Osteoblast (primary cell): ENCODE measurements around the gene TNFRSF4. TPM values are rescaled to one million over a fixed set of nuclear protein-coding genes. Genes with fewer than 3 reads are reported as not detected.

Experiments
- DNase-seq: peaks from one replicate; pipeline ENCODE4 v3.0.0; 2011; ENCODE audit warnings: low spot score, mixed read lengths; ENCODE audit not compliant: insufficient read length; ENCODE audit errors: missing footprints
- H2AFZ ChIP-seq: 2 replicates; pipeline ENCODE4 v1.6.0; 2011; ENCODE audit warnings: mild to moderate bottlenecking, low read length
- H3K27ac ChIP-seq: 2 replicates; pipeline ENCODE4 v1.5.1; 2011; ENCODE audit warnings: mild to moderate bottlenecking, low read depth, low read length, moderate library complexity
- H3K27me3 ChIP-seq: 2 replicates; pipeline ENCODE4 v1.6.0; 2012; ENCODE audit warnings: mild to moderate bottlenecking, control low read depth, inconsistent platforms, low read length, moderate library complexity; ENCODE audit not compliant: insufficient read depth
- H3K36me3 ChIP-seq: 2 replicates; pipeline ENCODE4 v1.5.1; 2011; ENCODE audit warnings: mild to moderate bottlenecking, low read length, control low read depth, moderate library complexity; ENCODE audit not compliant: insufficient read depth
- H3K4me1 ChIP-seq: 2 replicates; pipeline ENCODE4 v1.5.1; 2011; ENCODE audit warnings: mild to moderate bottlenecking, low read length, control low read depth, moderate library complexity; ENCODE audit not compliant: insufficient read depth
- H3K4me2 ChIP-seq: 2 replicates; pipeline ENCODE4 v1.6.0; 2011; ENCODE audit warnings: mild to moderate bottlenecking, low read length; ENCODE audit not compliant: insufficient read depth
- H3K4me3 ChIP-seq: fragments of 200-600 bp; sonication (generic); 3 replicates; pipeline ENCODE4 v1.5.1; 2012; ENCODE audit warnings: mild to moderate bottlenecking, low read length, inconsistent platforms; ENCODE audit not compliant: insufficient read depth
- H3K79me2 ChIP-seq: 2 replicates; pipeline ENCODE4 v1.6.0; 2012; ENCODE audit warnings: mild to moderate bottlenecking, low read length, control low read depth, inconsistent platforms; ENCODE audit not compliant: insufficient read depth
- H3K9me3 ChIP-seq: 2 replicates; pipeline ENCODE4 v1.5.1; 2011; ENCODE audit warnings: low read depth, low read length, control low read depth
- H4K20me1 ChIP-seq: 2 replicates; pipeline ENCODE4 v1.6.0; 2012; ENCODE audit warnings: mild to moderate bottlenecking, low read length, control low read depth; ENCODE audit not compliant: insufficient read depth
- small RNA-seq: library from RNA; depleted of rRNA; stranded (forward); fragments of <200 nt; gene quantifications from one replicate; pipeline ENCODE3, GENCODE V24; 2012
- total RNA-seq: library from RNA; depleted of rRNA; stranded (reverse); fragments of >200 nt; gene quantifications from 2 replicates; pipeline ENCODE4 v1.2.3, GENCODE V29; 2012
- TF ChIP-seq, protein P1 (sequence below): IDR thresholded peaks from 2 replicates; pipeline ENCODE4 v1.5.1; 2011; ENCODE audit warnings: mild to moderate bottlenecking, low read depth, low read length, moderate library complexity; ENCODE audit errors: extremely low read depth

TNFRSF4 gene
- total RNA-seq, 1 donor, result under 0.01 TPM

DNA sequence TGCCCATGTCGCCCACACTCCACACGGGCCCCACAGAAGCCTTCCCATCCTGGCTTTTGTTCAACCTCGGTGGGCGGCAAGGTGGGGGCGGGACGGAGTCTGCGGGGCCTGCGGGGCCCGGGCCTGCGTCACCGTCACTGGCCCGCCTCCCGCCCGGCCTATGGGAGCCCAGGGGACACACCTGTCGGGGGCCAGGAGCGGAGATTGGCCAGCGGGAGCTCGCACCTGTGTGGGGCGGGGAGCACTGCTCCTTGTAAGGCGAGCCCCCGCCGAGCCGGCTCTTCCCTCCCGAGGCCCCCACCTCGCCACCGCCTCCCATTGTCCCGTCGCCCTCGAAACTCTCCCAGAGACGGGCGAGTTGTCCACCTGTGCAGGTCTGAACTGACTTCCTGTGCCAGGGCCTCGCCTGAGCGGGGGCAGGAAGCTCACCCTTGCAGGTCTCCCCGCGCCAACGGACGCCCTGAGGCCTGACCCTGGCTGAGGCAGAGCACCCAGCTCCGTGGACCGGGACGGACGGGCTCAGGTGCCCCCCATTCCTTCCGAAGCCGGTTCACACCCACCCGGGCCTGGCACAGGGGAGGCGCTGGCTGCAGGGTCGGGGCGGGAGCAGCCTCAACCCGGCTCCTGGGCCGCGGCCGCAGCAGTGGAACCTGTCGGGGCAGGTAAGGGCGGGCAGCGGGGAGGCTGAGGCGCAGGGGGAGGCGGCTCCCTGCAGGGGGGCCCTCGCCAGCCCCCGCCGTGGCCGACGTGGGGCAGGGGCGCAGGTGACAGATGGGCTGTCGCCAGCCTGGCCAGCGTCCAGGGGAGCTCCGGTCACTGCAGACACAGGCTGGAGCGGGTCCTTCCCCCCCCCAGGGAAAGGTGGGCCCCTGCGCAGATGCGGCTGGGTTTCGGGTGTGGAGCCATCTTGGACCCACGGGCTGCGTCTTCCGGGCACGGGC, 51.1 kb downstream of the TNFRSF4 start:
- TF ChIP-seq, protein P1, sequence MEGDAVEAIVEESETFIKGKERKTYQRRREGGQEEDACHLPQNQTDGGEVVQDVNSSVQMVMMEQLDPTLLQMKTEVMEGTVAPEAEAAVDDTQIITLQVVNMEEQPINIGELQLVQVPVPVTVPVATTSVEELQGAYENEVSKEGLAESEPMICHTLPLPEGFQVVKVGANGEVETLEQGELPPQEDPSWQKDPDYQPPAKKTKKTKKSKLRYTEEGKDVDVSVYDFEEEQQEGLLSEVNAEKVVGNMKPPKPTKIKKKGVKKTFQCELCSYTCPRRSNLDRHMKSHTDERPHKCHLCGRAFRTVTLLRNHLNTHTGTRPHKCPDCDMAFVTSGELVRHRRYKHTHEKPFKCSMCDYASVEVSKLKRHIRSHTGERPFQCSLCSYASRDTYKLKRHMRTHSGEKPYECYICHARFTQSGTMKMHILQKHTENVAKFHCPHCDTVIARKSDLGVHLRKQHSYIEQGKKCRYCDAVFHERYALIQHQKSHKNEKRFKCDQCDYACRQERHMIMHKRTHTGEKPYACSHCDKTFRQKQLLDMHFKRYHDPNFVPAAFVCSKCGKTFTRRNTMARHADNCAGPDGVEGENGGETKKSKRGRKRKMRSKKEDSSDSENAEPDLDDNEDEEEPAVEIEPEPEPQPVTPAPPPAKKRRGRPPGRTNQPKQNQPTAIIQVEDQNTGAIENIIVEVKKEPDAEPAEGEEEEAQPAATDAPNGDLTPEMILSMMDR, result no peak
- no peak overlapping the region for H3K4me3 ChIP-seq
- H3K79me2 ChIP-seq, result no peaks in the 10 kb centered on the region
- H3K36me3 ChIP-seq, result no peaks in the 10 kb centered on the region
- no peak overlapping the region for H2AFZ ChIP-seq
- no peak overlapping the region for H3K27ac ChIP-seq
- no peak for DNase-seq
- no peaks in the 10 kb centered on the region for H4K20me1 ChIP-seq
- peaks cover 4% of the 10 kb centered on the region for H3K4me1 ChIP-seq
- peaks cover 13% of the 10 kb centered on the region for H3K27me3 ChIP-seq
- H3K9me3 ChIP-seq, result no peaks in the 10 kb centered on the region
- H3K4me2 ChIP-seq, result no peak overlapping the region

DNA sequence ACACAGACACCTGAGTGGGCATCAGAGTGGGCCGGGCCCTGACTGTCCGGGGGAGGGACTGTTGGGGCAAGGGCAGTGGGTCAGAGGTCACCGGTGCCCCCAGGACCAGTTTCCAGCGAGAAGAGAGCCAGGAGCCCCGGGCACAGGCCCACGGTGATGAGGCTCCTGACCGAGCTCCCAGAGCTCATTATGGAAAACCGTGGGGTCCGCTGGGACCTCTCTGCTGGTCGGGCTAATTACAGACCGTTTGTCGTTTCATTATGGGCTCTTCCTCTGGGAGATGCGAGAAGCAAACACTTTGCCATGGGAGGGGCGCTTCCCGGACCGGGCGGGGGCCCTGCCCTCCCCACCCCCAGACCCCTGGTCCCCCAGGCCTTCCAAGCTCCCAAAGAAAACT, 52.3 kb downstream of the TNFRSF4 start:
- H3K9me3 ChIP-seq, result no peaks in the 10 kb centered on the region
- no peaks in the 10 kb centered on the region for H3K79me2 ChIP-seq
- no peak for DNase-seq
- H3K27ac ChIP-seq, result no peak overlapping the region
- TF ChIP-seq, protein P1, result no peak
- H3K27me3 ChIP-seq, result peaks cover 13% of the 10 kb centered on the region
- no peak overlapping the region for H3K4me3 ChIP-seq
- no peak overlapping the region for H2AFZ ChIP-seq
- H3K4me1 ChIP-seq, result peaks cover 8% of the 10 kb centered on the region
- no peaks in the 10 kb centered on the region for H4K20me1 ChIP-seq
- no peaks in the 10 kb centered on the region for H3K36me3 ChIP-seq
- H3K4me2 ChIP-seq, result no peak overlapping the region

Small RNA genes within 50 kb of the gene (small RNA-seq; reads per million reads assigned to genes)
- 1.3 reads per million, percentile 42 among the genes with 10 or more reads in this experiment for gene MIR200A
- 1.4 reads per million, percentile 48 among the genes with 10 or more reads in this experiment for gene MIR200B
- not detected for gene MIR429

Other genes starting within 250 kb of the TNFRSF4 start
- gene PLEKHN1, start 247.7 kb downstream of the TNFRSF4 start, total RNA-seq, result 0.36 and 0.88 TPM in 2 replicates
- not detected in 2 replicates for gene PERM1, start 232.1 kb downstream of the TNFRSF4 start, total RNA-seq
- 0.29 and 0.72 TPM in 2 replicates for gene HES4, start 214.1 kb downstream of the TNFRSF4 start, total RNA-seq
- 55.4 and 90.5 TPM in 2 replicates for gene ISG15, start 200.7 kb downstream of the TNFRSF4 start, total RNA-seq
- 14.7 and 30.0 TPM in 2 replicates for gene AGRN, start 194.0 kb downstream of the TNFRSF4 start, total RNA-seq
- gene RNF223, start 139.8 kb downstream of the TNFRSF4 start, total RNA-seq, result not detected in 2 replicates
- 5.4 and 8.5 TPM in 2 replicates for gene C1orf159, start 98.1 kb downstream of the TNFRSF4 start, total RNA-seq
- gene TTLL10, start 40.3 kb downstream of the TNFRSF4 start, total RNA-seq, result not detected in 2 replicates
- gene TNFRSF18, start 7.6 kb downstream of the TNFRSF4 start, total RNA-seq, result 0.29 TPM in 1 of 2 replicates, not detected in the other
- gene SDF4, start 17.8 kb upstream of the TNFRSF4 start, total RNA-seq, result 136 and 151 TPM in 2 replicates
- gene B3GALT6, start 18.1 kb upstream of the TNFRSF4 start, total RNA-seq, result 26.5 and 29.7 TPM in 2 replicates
- gene C1QTNF12, start 32.6 kb upstream of the TNFRSF4 start, total RNA-seq, result 0.36 and 0.59 TPM in 2 replicates
- gene UBE2J2, start 59.7 kb upstream of the TNFRSF4 start, total RNA-seq, result 31.2 and 32.6 TPM in 2 replicates
- gene SCNN1D, start 66.3 kb upstream of the TNFRSF4 start, total RNA-seq, result 0.59 and 1.1 TPM in 2 replicates
- gene ACAP3, start 93.8 kb upstream of the TNFRSF4 start, total RNA-seq, result 31.2 and 46.7 TPM in 2 replicates
- gene PUSL1, start 94.4 kb upstream of the TNFRSF4 start, total RNA-seq, result 19.4 and 29.3 TPM in 2 replicates
- 53.3 and 59.7 TPM in 2 replicates for gene INTS11, start 110.5 kb upstream of the TNFRSF4 start, total RNA-seq
- gene CPTP, start 110.6 kb upstream of the TNFRSF4 start, total RNA-seq, result 12.7 and 13.8 TPM in 2 replicates
- gene TAS1R3, start 117.1 kb upstream of the TNFRSF4 start, total RNA-seq, result under 0.01 TPM in 2 replicates
- 73.5 and 81.9 TPM in 2 replicates for gene DVL1, start 135.3 kb upstream of the TNFRSF4 start, total RNA-seq
- gene MXRA8, start 144.4 kb upstream of the TNFRSF4 start, total RNA-seq, result 689 and 735 TPM in 2 replicates
- 64.8 and 74.6 TPM in 2 replicates for gene AURKAIP1, start 161.1 kb upstream of the TNFRSF4 start, total RNA-seq
- gene CCNL2, start 185.2 kb upstream of the TNFRSF4 start, total RNA-seq, result 138 and 139 TPM in 2 replicates
- gene MRPL20, start 193.1 kb upstream of the TNFRSF4 start, total RNA-seq, result 53.9 and 58.9 TPM in 2 replicates
- 1.2 and 1.8 TPM in 2 replicates for gene ANKRD65, start 207.1 kb upstream of the TNFRSF4 start, total RNA-seq
- 2.4 and 4.3 TPM in 2 replicates for gene VWA1, start 221.5 kb upstream of the TNFRSF4 start, total RNA-seq
- gene ATAD3C, start 235.5 kb upstream of the TNFRSF4 start, total RNA-seq, result under 0.01 and 0.59 TPM in 2 replicates